Peyer's patch (tissue), 4 donors: ENCODE results near the gene KCNAB3.

Source experiments
- POLR2A ChIP-seq, 2 donors: fragments of 450-650 bp; IDR thresholded peaks; one replicate each; pipeline ENCODE4 v1.5.1; 2017; ENCODE audit warnings: antibody characterized with exemption in 2 of 2, mild to moderate bottlenecking in 2 of 2, moderate library complexity in 2 of 2
- TF ChIP-seq, protein P1 (sequence below), 6 experiments: fragments of 450-650 bp in 4 of 6; fragments of 200-600 bp in 2 of 6; sonication (generic) in 1 of 6; IDR thresholded peaks; one replicate each; pipeline ENCODE4 v1.5.1; 2017 to 2019; ENCODE audit warnings: antibody characterized with exemption in 6 of 6, mild to moderate bottlenecking in 3 of 6, moderate library complexity in 1 of 6

DNA sequence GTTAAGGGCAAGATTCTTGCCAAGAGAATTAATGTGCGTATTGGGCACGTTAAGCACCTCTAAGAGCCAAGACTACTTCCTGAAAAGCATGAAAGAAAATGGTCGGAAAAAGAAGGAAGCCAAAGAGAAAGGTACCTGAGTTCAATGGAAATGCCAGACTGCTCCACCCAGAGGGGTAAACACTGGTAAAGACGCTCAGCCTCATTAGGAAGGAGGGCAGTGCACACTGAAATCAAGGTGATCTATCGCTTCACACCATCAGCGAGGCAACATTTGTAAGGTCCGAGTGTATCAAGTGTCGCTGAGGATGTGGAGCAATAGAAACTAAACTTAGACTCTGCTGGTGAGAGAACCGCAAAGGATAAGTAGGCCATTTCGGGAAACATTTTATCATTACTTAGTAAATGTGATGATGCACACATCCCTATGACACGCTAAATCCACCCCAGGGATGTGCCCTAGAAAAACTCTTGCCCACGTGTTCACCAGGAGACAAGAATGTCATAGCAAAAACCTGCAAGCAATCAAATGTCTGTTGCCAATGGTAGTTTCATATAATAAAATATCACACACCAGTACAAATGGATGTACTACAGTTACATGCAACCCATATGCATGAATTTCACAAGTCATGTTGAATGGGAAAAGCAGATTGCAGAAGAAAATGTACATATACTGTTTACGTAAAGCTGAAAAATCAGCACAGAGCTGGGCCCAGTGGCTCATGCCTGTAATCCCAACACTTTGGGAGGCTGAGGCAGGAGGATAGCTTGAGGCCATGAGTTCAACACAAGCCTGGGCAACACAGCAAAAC is 26.0 kb upstream of the KCNAB3 start:
- TF ChIP-seq, protein P1, sequence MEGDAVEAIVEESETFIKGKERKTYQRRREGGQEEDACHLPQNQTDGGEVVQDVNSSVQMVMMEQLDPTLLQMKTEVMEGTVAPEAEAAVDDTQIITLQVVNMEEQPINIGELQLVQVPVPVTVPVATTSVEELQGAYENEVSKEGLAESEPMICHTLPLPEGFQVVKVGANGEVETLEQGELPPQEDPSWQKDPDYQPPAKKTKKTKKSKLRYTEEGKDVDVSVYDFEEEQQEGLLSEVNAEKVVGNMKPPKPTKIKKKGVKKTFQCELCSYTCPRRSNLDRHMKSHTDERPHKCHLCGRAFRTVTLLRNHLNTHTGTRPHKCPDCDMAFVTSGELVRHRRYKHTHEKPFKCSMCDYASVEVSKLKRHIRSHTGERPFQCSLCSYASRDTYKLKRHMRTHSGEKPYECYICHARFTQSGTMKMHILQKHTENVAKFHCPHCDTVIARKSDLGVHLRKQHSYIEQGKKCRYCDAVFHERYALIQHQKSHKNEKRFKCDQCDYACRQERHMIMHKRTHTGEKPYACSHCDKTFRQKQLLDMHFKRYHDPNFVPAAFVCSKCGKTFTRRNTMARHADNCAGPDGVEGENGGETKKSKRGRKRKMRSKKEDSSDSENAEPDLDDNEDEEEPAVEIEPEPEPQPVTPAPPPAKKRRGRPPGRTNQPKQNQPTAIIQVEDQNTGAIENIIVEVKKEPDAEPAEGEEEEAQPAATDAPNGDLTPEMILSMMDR (IDR thresholded peaks at IDR 0.05) = no peak
- no peak for TF ChIP-seq POLR2A (IDR thresholded peaks at IDR 0.05)
